Panc1 (cell line): ENCODE data around the gene VRTN. TPM values are rescaled to one million over a fixed set of nuclear protein-coding genes. Genes with fewer than 3 reads are reported as not detected.
A peak's percentile ranks its signal among the peaks of the same experiment; 100 is the strongest.

ENCODE experiments used
- ATAC-seq: fragments of 200-7000 bp; cut with Tn5 transposase; 2 replicates; pipeline ENCODE4 v1.9.1; 2020; ENCODE audit warnings: mild to moderate bottlenecking, moderate library complexity
- BruUV-seq: library from RNA; stranded (reverse); fragments of 400-500 nt; replicated peaks from 2 replicates; lab custom pipeline; 2021; lab: Mats Ljungman, UMichigan
- CTCF ChIA-PET: fragments of 300-600 bp; sonication (Branson Sonifier 250); formaldehyde crosslinking; loops from one replicate; lab custom pipeline; 2022; ENCODE audit warnings: antibody characterized with exemption; lab: Charles Lee
- POLR2A ChIA-PET: fragments of 300-600 bp; sonication (Branson Sonifier 250); formaldehyde crosslinking; loops from one replicate; lab custom pipeline; 2022; ENCODE audit warnings: antibody characterized with exemption; lab: Charles Lee
- DNase-seq: peaks from one replicate; pipeline ENCODE4 v3.0.0-alpha.2; 2010; ENCODE audit warnings: low read depth, low spot score
- H3K27ac ChIP-seq: 2 replicates; pipeline ENCODE4 v1.5.1; 2011; ENCODE audit warnings: mild to moderate bottlenecking, low read length, inconsistent platforms
- H3K27me3 ChIP-seq: fragments of 200-500 bp; sonication (Bioruptor generic); 2 replicates; pipeline ENCODE4 v1.6.0; 2014; ENCODE audit warnings: low read length, inconsistent platforms; ENCODE audit not compliant: control insufficient read depth, insufficient read depth
- H3K36me3 ChIP-seq: fragments of 200-500 bp; sonication (Bioruptor generic); 2 replicates; pipeline ENCODE4 v1.5.1; 2014; ENCODE audit warnings: inconsistent platforms, mild to moderate bottlenecking, low read length, moderate library complexity; ENCODE audit not compliant: control insufficient read depth, insufficient read depth
- H3K4me1 ChIP-seq: 2 replicates; pipeline ENCODE4 v1.5.1; 2011; ENCODE audit warnings: inconsistent platforms, mild to moderate bottlenecking, low read length, moderate library complexity; ENCODE audit not compliant: control insufficient read depth, insufficient read depth
- H3K4me3 ChIP-seq, 2 experiments: 2 replicates each; pipeline ENCODE4 v1.5.1; 2011 to 2012; ENCODE audit warnings: low read depth in 2 of 2, low read length in 2 of 2, mild to moderate bottlenecking in 2 of 2, inconsistent platforms in 1 of 2, moderate library complexity in 1 of 2
- H3K9me3 ChIP-seq: fragments of 200-500 bp; sonication (Bioruptor generic); 2 replicates; pipeline ENCODE4 v1.5.1; 2014; ENCODE audit warnings: low read depth, mild to moderate bottlenecking, inconsistent platforms, low read length, moderate library complexity; ENCODE audit not compliant: control insufficient read depth, insufficient read depth
- CTCF ChIP-seq: fragments of 450-650 bp; IDR thresholded peaks from 2 replicates; pipeline ENCODE4 v1.5.1; 2017; ENCODE audit warnings: mild to moderate bottlenecking
- POLR2AphosphoS5 ChIP-seq: IDR thresholded peaks from 2 replicates; pipeline ENCODE4 v1.6.1; 2012; ENCODE audit warnings: mild to moderate bottlenecking, low read depth, low read length, moderate library complexity
- REST ChIP-seq, 2 experiments: IDR thresholded peaks; 2 replicates each; pipeline ENCODE4 v1.6.1; 2011 to 2012; ENCODE audit warnings: low read depth in 2 of 2, control low read depth in 1 of 2, low read length in 1 of 2, mild to moderate bottlenecking in 1 of 2, moderate library complexity in 1 of 2; ENCODE audit not compliant: insufficient read depth in 1 of 2
- SIN3A ChIP-seq: IDR thresholded peaks from 2 replicates; pipeline ENCODE4 v1.6.1; 2012; ENCODE audit warnings: low read depth, mild to moderate bottlenecking, low read length, moderate library complexity, borderline replicate concordance; ENCODE audit not compliant: insufficient read depth
- TCF7L2 ChIP-seq: IDR thresholded peaks from 2 replicates; pipeline ENCODE4 v1.6.1; 2011; ENCODE audit warnings: mild to moderate bottlenecking, low read depth, low read length, inconsistent platforms
- in situ Hi-C: cut with HindIII; loops from 2 replicates; pipeline ENCODE4 v1.10.0; 2016; ENCODE audit warnings: low sequenced_read_pairs, low pct_unique_long_range_greater_than_20kb
- intact Hi-C: fragments of 100-400 bp; cut with micrococcal nuclease; formaldehyde crosslinking; loops from one replicate; pipeline ENCODE4 v1.10.0; 2022; ENCODE audit not compliant: unreplicated experiment
- total RNA-seq: library from RNA; stranded (reverse); gene quantifications from one replicate; pipeline ENCODE4 v1.2.1, GENCODE V29; 2021; ENCODE audit not compliant: unreplicated experiment

VRTN gene
- total RNA-seq, 1 experiment from 2014 or later: not detected

- in situ Hi-C loops: no loop called here
Measured at GRCh38 chr14:74360163-74360562, 11.9 kb downstream of the VRTN start.

GRCh38 chr14:74362361-74362915 lies 14.2 kb downstream of the VRTN start:
- no TSS peak for BruUV-seq
- POLR2A ChIA-PET: no interaction called here
- peak overlapping the region; percentile 39; the same call in 1 of the 2 replicates for H3K27ac ChIP-seq
- no peaks in the 10 kb centered on the region for H3K9me3 ChIP-seq
- DNase-seq: peak; percentile 67
- intact Hi-C loops (loop anchor here (1.0 kb wide), 1 partner anchor 117 kb away; no protein-coding TSS in a partner anchor), in situ Hi-C loops (no loop called here)
- no peaks in the 10 kb centered on the region for H3K4me1 ChIP-seq
- H3K4me3 ChIP-seq: no peak overlapping the region
- CTCF ChIA-PET: no interaction called here
- peak; percentile 90 for TF ChIP-seq CTCF
- no peak for TF ChIP-seq POLR2AphosphoS5
- peak; percentile 86 for ATAC-seq
- no peaks in the 10 kb centered on the region for H3K27me3 ChIP-seq
- no peaks in the 10 kb centered on the region for H3K36me3 ChIP-seq

More at GRCh38 chr14:74360163-74360562, 11.9 kb downstream of the VRTN start:
- H3K27me3 ChIP-seq: no peaks in the 10 kb centered on the region
- H3K9me3 ChIP-seq: no peaks in the 10 kb centered on the region
- no TSS peak for BruUV-seq
- no peaks in the 10 kb centered on the region for H3K4me1 ChIP-seq
- TF ChIP-seq REST (IDR thresholded peaks at IDR 0.05; ENCODE audit: insufficient read depth in 1 of 2, low read depth in 2 of 2, low read length in 1 of 2) (no peak), SIN3A (no peak), TCF7L2 (no peak), CTCF (no peak), POLR2AphosphoS5 (no peak)
- no peak for DNase-seq
- CTCF ChIA-PET: no interaction called here
- H3K36me3 ChIP-seq: no peaks in the 10 kb centered on the region
- H3K4me3 ChIP-seq: no peak overlapping the region
- ATAC-seq: no peak
- intact Hi-C loops: no loop called here
- no peak overlapping the region for H3K27ac ChIP-seq
- POLR2A ChIA-PET: interaction anchor here (0.5 kb wide), 1 partner anchor 112 kb away, joined by 5 read pairs; no protein-coding TSS in a partner anchor
